ENCODE results near the gene NDUFC2.

The NDUFC2 gene

DNA sequence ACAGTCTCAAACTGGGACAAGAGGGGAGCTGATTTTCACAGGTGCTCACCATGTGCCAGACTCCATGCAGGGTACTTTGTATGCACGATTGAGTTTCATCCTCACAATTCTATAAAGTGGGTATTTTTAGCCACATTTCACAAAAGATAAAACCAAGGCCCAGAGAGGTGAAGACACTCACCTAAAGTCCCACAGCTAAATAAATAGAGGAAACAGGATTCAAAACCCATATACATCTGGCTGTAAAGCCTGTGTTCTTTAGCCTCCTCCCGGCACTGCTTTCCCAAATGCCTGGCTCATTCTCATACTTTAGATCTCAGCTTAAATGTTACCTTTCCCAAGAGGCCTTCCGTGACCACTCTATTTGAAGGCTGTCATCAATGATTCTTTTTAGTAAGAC, 43.3 kb downstream of the NDUFC2 start:
- Histone ChIP-seq H3K27ac (no peak overlapping the region), H3K36me3 (no peaks in the 10 kb centered on the region), H3K4me3 (no peak overlapping the region), H3K4me1 (peaks cover 0 to 37% (median 13%) of the 10 kb centered on the region in 4 donors), H3K9me3 (no peaks in the 10 kb centered on the region), H3K27me3 (no peaks in the 10 kb centered on the region)
- TF ChIP-seq CTCF (IDR thresholded peaks at IDR 0.05): no peak
- intact Hi-C loops (cut with DNase I; ENCODE audit: low total_unique reads): no loop called here
- no peak for DNase-seq

GRCh38 chr11:78034623-78035022, 45.0 kb downstream of the NDUFC2 start:
- no peak for TF ChIP-seq CTCF (IDR thresholded peaks at IDR 0.05)
- H3K27me3 ChIP-seq: no peaks in the 10 kb centered on the region
- no peak overlapping the region for H3K27ac ChIP-seq
- no peak for DNase-seq
- intact Hi-C loops (cut with DNase I; ENCODE audit: low total_unique reads): no loop called here
- no peaks in the 10 kb centered on the region for H3K36me3 ChIP-seq
- no peaks in the 10 kb centered on the region for H3K9me3 ChIP-seq
- H3K4me3 ChIP-seq: no peak overlapping the region
- peaks cover 0 to 31% (median 11%) of the 10 kb centered on the region in 4 donors for H3K4me1 ChIP-seq

DNA sequence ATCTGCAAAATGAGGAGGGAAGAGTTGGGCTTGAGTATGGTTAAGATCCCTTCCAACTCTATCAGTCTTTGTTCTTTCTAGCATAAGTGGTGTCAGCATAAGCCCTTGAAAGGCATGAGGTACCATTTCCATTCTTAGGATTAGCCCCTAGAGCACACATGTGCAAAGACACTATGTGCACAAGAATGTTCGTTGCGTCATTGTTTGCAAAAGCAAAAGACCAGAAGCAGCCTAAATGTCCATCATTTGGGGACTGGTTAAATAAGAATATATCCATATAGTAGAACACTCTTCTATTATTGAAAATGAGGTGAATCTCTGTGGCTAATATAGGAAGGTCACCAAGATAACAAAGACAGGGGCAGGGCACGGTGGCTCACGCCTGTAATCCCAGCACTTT, 46.6 kb downstream of the NDUFC2 start:
- no peaks in the 10 kb centered on the region for H3K36me3 ChIP-seq
- H3K27ac ChIP-seq: no peak overlapping the region
- H3K4me3 ChIP-seq: no peak overlapping the region
- peaks cover 0 to 18% (median 6%) of the 10 kb centered on the region in 4 donors for H3K4me1 ChIP-seq
- no peaks in the 10 kb centered on the region for H3K9me3 ChIP-seq
- DNase-seq: no peak
- no peak for TF ChIP-seq CTCF (IDR thresholded peaks at IDR 0.05)
- no peaks in the 10 kb centered on the region for H3K27me3 ChIP-seq
- intact Hi-C loops (cut with DNase I; ENCODE audit: low total_unique reads): no loop called here

DNA sequence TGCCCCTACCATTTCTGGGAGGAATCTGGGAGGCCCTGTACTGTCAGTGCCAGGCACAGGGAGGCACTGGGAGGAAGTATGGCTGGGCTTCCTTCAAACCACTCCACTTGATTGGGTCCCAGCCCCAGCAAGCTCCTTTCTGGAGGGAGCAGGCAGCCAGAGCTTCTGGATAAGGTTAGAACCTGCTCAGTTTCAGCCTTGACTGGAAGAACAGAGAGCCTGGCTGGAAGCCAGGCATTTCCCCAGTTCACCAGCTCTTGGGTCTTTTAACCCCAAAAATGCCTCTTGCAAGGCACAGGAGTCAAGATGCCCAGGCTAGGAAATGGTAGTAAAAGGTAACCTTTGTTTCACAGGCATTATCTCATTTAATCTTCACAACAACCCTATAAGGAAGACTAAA, 47.6 kb downstream of the NDUFC2 start:
- Histone ChIP-seq H3K27me3 (no peaks in the 10 kb centered on the region), H3K9me3 (no peaks in the 10 kb centered on the region), H3K4me3 (no peak overlapping the region), H3K36me3 (no peaks in the 10 kb centered on the region), H3K4me1 (peaks cover 0 to 18% (median 6%) of the 10 kb centered on the region in 4 donors), H3K27ac (no peak overlapping the region)
- no peak for TF ChIP-seq CTCF (IDR thresholded peaks at IDR 0.05)
- intact Hi-C loops (cut with DNase I; ENCODE audit: low total_unique reads): no loop called here
- no peak for DNase-seq

DNA sequence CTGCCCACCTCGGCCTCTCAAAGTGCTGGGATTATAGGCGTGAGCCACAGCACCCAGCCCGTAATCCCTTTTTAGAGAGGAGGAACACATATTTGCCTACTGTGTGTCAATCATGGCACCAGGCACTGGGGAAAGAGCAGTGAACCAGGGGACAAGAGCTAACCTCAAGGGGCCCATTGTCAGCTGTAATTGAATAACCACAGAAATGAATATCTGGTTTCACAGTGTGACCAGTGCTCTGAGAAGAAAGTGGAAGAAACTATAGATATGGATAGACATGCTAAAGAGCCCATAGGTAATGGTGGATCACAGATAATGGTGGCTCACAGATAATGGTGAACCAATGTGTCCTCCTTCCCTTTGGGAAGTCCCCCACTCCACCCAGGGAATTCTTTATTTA, 48.0 kb downstream of the NDUFC2 start:
- DNase-seq: no peak
- Histone ChIP-seq H3K4me3 (no peak overlapping the region), H3K36me3 (no peaks in the 10 kb centered on the region), H3K4me1 (peaks cover 0 to 18% (median 6%) of the 10 kb centered on the region in 4 donors), H3K27me3 (no peaks in the 10 kb centered on the region), H3K27ac (no peak overlapping the region), H3K9me3 (no peaks in the 10 kb centered on the region)
- intact Hi-C loops (cut with DNase I; ENCODE audit: low total_unique reads): no loop called here
- no peak for TF ChIP-seq CTCF (IDR thresholded peaks at IDR 0.05)
